Right ventricle myocardium superior (tissue), 1 donor: Measurements from ENCODE around the gene NSUN6. TPM values are rescaled to one million over a fixed set of nuclear protein-coding genes. Genes with fewer than 3 reads are reported as not detected.
"Not testable (repeated sequence)": the region's sequence is repeated elsewhere in the genome, so short reads cannot be mapped to it uniquely, and the experiment has no call there.

ENCODE experiments used
- ATAC-seq: fragments of 200-7000 bp; cut with Tn5 transposase; one replicate; pipeline ENCODE4 v1.9.1; 2020; ENCODE audit warnings: mild to moderate bottlenecking; ENCODE audit not compliant: poor library complexity
- DNase-seq: peaks from one replicate; pipeline ENCODE4 v3.0.0-alpha.2; 2020
- intact Hi-C: fragments of 100-400 bp; cut with DNase I; formaldehyde crosslinking; loops from one replicate; pipeline ENCODE4 v1.11.2; 2022
- total RNA-seq: library from RNA; stranded (reverse); fragmentation: NEBNext Ultra II Directional; extraction: Animal tissue kit (Norgen Biotek cat#: 25700); gene quantifications from one replicate; pipeline ENCODE4 v1.2.1, GENCODE V29; 2021
- donor health status: DM: no; HTN: yes; CAD: no; lungs with severe emphysema.

The NSUN6 gene
- total RNA-seq, 1 donor from 2014 or later = 9.3 TPM

GRCh38 chr10:18664841-18665478 is 13.6 kb upstream of the NSUN6 start:
- DNase-seq (no peak), ATAC-seq (no peak)
- intact Hi-C loops = no loop called here

DNA sequence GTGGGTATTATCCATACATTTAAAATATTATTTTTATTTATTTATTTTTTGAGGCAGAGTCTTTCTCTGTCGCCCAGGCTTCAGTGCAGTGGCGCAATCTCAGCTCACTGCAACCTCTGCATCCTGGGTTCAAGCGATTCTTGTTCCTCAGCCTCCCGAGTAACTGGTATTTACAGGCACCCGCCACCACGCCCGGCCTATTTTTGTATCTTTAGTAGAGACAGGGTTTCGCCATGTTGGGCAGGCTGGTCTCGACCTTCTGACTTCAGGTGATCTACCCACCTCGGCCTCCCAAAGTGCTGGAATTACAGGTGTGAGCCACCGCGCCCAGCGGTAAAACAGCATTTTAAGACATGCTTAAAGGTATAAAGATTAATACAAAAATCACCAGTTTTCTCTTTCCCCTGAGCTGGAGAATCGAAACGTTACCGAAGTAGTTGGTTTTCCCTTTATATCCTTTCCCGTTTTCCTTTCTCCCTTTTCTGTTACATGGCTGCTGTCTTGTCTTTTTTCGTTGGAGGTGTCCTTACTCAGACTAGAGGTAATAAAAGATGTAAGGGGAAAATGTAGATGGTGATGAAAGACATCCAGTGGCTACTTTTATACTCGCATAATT is 9.5 kb upstream of the NSUN6 start:
- intact Hi-C loops = no loop called here
- ATAC-seq (no peak), DNase-seq (no peak)

- no peak for DNase-seq
- intact Hi-C loops = loop anchor here (10.0 kb wide), 1 partner anchor 315 kb away; no protein-coding TSS in a partner anchor
Observed at GRCh38 chr10:18659819-18660535, 8.6 kb upstream of the NSUN6 start.

DNA sequence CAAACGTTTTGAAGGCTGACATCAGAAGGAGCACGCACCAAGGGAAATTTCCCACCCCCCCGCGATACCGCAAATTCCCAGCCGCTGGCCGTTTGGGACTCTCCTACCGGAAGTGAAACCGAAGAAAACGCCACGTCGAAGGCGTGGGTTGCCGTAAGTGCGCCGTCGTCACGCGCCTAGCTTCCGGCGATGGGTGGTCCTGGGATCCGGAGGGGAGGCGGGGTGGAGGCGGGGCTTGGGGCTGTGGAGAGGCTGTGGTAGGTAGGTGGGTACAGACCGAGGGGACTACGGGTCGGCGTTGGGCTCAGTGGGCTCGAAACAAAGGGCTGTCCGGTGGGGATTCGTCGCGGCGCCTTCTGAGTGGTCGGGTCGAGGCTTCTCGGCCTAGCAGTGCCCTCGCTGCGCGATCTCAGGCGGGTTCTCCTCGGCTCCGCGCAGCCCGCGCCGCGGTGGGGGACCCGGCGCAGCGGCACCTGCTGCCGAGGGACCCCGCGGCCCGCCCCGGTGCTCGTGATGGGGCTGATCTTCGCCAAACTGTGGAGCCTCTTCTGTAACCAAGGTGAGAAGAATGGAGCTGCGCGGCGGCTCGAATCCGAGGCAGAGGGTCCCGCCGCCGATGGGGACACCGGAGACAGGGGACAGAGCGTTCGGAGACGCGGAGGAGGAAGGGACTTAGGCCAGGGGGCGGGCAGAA is 7.9 kb upstream of the NSUN6 start, which contains the start of gene ARL5B:
TSS of gene ARL5B (plus strand) at position 307 of the 694 bp plus-strand sequence. CDS start at position 514, 207 bp downstream.
- intact Hi-C loops = loop anchor here (10.0 kb wide), 1 partner anchor 314 kb away; no protein-coding TSS in a partner anchor
- ATAC-seq = peak; percentile 99
- peak; percentile 99 for DNase-seq

More at GRCh38 chr10:18659819-18660535, 8.6 kb upstream of the NSUN6 start:
- ATAC-seq = peak; percentile 4

DNA sequence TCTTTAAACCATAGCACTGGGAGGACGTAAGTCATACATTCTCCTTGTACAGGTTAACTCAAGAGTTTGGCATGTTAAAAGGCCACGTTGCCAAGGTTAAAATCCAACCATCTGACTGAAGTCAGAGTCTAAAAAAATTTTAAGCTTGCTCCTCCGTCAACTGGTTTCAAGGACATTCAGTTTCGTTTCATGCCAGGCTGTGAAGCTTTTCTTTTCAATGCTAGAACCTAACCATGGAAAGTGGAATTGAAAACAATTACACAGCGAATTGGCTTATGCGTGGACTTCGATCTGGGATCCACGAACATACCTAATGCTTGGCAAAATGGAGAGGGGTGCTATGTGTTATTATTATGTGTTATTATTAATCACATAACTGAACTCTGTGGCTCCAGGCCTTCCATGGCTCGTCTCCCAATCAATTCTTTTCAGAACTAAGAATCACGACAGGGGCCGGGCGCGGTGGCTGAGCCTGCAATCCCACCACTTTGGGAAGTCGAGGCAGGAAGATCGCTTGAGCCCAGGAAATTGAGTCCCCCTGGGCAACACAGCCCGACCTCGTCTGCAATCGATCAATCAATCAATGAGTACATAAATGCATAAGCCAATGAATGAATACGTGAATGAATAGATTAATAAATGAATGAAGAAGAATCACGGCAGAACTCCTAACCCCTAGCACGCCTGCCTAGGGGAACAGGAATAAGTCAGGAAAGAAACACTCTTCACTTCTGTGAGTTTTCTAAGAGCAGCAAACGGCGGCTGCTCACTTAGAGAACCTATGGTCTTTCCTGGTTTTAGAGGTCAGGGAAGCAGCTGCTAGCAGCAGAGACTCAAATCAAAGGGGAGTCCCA is 7.1 kb upstream of the NSUN6 start:
- ATAC-seq (peak; percentile 2), DNase-seq (no peak)
- intact Hi-C loops = loop anchor here (10.0 kb wide), 1 partner anchor 314 kb away; no protein-coding TSS in a partner anchor

DNA sequence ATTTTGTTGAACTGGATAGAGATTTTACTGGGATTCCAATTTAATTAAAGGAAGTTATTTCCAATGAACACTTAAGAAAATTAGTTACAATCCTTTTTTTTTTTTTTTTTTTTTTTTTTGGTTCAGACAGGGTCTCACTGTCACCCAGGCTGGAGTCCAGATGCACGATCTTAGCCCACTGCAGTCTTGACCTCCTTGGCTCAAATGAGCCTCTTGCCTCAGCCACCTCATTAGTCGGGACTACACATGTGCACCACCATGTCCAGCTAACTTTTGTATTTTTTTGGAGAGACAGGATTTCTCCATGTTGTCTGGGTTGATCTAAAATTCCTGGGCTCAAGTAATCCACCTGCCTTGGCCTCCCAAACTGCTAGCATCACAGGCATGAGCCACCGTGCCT is 5.3 kb upstream of the NSUN6 start:
- no peak for DNase-seq
- no peak for ATAC-seq
- intact Hi-C loops = loop anchor here (10.0 kb wide), 1 partner anchor 312 kb away; no protein-coding TSS in a partner anchor

GRCh38 chr10:18653112-18653511 is 1.7 kb upstream of the NSUN6 start:
- no peak for DNase-seq
- intact Hi-C loops = loop anchor here (10.0 kb wide), 1 partner anchor 308 kb away; no protein-coding TSS in a partner anchor
- no peak for ATAC-seq

GRCh38 chr10:18650404-18650997 is 886 bp downstream of the NSUN6 start:
- ATAC-seq (no peak), DNase-seq (no peak)
- intact Hi-C loops = loop anchor here (10.0 kb wide), 1 partner anchor 306 kb away; no protein-coding TSS in a partner anchor

DNA sequence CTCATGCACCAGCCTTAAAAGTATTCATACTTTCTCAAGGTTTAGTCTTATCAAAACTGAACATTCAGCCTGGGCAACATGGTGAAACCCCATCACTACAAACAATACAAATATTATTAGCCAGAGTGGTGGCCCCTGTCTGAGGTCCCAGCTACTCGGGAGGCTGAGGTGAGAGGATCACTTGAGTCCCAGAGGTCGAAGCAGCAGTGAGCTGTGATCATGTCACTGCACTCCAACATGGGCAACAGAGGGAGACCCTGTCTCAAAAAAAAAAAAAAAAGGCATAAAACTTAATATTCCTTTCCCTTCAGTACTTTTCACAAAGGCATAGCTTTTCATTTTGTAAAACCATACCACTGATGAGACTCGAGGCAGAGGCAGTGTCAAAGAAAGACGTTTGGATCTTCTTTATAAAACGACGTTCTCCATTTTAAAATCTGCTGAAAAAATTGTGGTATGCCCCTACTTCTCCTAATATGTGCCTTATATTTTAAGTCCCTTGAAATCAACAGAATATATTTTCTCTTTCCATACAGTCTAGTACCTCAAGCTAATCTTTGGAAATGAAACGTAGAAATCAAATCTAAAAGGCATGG is 1.9 kb downstream of the NSUN6 start:
- DNase-seq = no peak
- intact Hi-C loops = no loop called here
- ATAC-seq = no peak

DNA sequence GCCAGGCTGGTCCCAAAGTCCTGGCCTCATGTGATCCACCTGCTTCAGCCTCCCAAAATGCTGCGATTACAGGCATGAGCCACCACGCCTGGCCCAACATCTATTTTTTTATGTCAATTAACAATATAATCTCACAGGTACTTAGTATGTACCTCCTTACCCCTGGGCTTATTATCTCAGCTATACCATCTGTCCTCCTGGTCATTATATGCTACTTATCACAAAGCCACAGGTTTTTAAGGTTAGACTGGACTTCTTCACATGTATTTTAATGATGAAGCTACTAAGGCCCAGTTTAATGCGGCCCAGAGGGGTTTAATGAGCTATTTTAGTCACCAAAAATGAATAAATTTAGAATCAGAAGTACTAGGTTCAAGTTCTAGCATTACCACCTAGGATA is 3.4 kb downstream of the NSUN6 start:
- intact Hi-C loops = no loop called here
- DNase-seq (no peak), ATAC-seq (no peak)

DNA sequence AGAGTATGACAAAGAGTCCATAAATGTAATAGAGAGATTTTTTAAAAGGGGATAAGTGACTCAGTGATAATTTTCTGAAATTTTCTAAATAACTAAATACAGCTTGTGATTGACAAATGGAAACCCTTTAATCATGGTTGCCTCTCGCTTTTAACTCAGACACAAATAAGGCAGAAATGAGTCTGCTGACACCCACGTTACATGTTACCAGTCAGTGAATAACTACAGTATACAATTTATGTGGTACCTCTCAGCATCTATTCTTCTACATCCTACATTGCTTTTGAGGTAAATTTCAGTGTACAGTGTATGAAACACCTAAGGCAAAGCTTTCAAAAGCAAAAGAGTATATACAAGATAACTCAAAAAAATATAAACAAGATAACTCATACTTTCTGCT is 4.2 kb downstream of the NSUN6 start:
- intact Hi-C loops = no loop called here
- no peak for DNase-seq
- ATAC-seq = no peak

DNA sequence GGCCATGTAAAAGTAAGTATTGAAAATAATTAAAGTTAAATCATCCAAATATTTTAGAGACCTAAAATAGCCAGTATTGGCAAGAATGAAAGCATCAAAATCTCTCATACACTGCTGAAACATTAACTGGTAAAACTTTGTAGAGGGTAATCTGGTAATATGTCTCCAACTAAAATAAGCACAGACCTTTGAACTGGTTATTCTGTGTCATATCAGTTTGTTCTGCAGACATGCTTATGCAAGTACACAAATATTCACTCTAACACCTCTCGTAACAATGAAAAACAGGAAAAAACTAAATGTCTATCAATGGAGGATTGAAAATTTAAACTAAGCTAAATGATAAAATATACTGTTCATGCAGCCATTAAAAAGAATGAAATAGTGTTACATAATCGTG is 11.7 kb downstream of the NSUN6 start:
- ATAC-seq, intact Hi-C loops, DNase-seq: not testable (repeated sequence)

GRCh38 chr10:18637400-18637799 is 14.0 kb downstream of the NSUN6 start:
- DNase-seq, ATAC-seq, intact Hi-C loops: not testable (repeated sequence)

DNA sequence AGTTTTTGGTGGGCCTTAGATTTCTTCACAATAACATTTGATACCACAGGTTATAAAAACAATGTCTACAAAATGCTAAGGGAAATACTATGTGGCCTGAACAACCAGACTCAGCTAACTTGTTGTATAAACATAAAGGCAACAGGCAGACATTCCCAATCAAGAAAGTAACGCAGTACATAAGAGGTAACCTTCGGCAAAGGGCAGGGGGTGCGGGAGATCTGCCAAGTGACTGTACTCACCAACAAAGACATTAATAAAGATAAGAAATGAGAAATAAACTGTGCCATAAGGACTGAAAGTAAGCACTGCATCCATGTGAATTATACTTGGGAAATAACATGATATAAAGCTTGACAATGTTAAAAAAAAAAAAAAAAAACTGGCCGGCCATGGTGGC is 15.4 kb downstream of the NSUN6 start:
- ATAC-seq (peak; percentile 27), DNase-seq (no peak)
- intact Hi-C loops = no loop called here

DNA sequence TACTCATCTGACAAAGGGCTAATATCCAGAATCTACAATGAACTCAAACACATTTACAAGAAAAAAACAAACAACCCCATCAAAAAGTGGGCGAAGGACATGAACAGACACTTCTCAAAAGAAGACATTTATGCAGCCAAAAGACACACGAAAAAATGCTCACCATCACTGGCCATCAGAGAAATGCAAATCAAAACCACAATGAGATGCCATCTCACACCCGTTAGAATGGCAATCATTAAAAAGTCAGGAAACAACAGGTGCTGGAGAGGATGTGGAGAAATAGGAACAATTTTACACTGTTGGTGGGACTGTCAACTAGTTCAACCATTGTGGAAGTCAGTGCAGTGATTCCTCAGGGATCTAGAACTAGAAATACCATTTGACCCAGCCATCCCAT is 18.9 kb downstream of the NSUN6 start:
- ATAC-seq, DNase-seq, intact Hi-C loops: not testable (repeated sequence)

- DNase-seq = peak; percentile 89
- intact Hi-C loops, ATAC-seq: not testable (repeated sequence)
Observed at GRCh38 chr10:18627452-18628018, 23.9 kb downstream of the NSUN6 start.

- ATAC-seq (no peak), DNase-seq (no peak)
- intact Hi-C loops = no loop called here
Observed at GRCh38 chr10:18625886-18626285, 25.5 kb downstream of the NSUN6 start.
